Muscle of leg (tissue), 11 donors: ENCODE results near the gene RAP1GAP. TPM values are rescaled to one million over a fixed set of nuclear protein-coding genes. Genes with fewer than 3 reads are reported as not detected.
"Not testable (repeated sequence)": the region's sequence is repeated elsewhere in the genome, so short reads cannot be mapped to it uniquely, and the experiment has no call there.

Experiments
- DNase-seq: peaks from one replicate; pipeline ENCODE4 v3.0.0; 2013
- H3K27ac ChIP-seq: one replicate; pipeline ENCODE4 v1.5.1; 2013; ENCODE audit warnings: mild to moderate bottlenecking, low read length, control low read depth
- H3K27me3 ChIP-seq: one replicate; pipeline ENCODE4 v1.6.1; 2013; ENCODE audit warnings: low read length; ENCODE audit not compliant: control insufficient read depth, insufficient read depth
- H3K36me3 ChIP-seq: one replicate; pipeline ENCODE4 v1.6.1; 2013; ENCODE audit warnings: low read length; ENCODE audit not compliant: control insufficient read depth, insufficient read depth
- H3K4me1 ChIP-seq: one replicate; pipeline ENCODE4 v1.6.1; 2013; ENCODE audit warnings: low read length; ENCODE audit not compliant: control insufficient read depth, insufficient read depth
- H3K4me3 ChIP-seq: one replicate; pipeline ENCODE4 v1.5.1; 2013; ENCODE audit warnings: low read length, control low read depth
- H3K9me3 ChIP-seq: replicated peaks from 2 replicates; pipeline ENCODE4 v1.6.1; 2013; ENCODE audit warnings: low read depth, low read length; ENCODE audit not compliant: control insufficient read depth
- WGBS: methylation state at CpG from one replicate; pipeline ENCODE4 v1.1.5; 2013; ENCODE audit warnings: missing lambda C conversion rate; ENCODE audit not compliant: insufficient coverage; 5-methylcytosine and 5-hydroxymethylcytosine counted together
- polyA plus RNA-seq, 8 donors: library from polyadenylated mRNA; unstranded; fragments of 120-200 nt; gene quantifications; one replicate each; pipeline versions ENCODE4 v1.2.1 to v1.2.3, GENCODE V29; 2013; ENCODE audit warnings: inconsistent platforms in 1 of 8, low replicate concordance in 1 of 8; ENCODE audit not compliant: insufficient read length in 8 of 8, insufficient read depth in 1 of 8
- total RNA-seq: library from RNA; stranded (reverse); fragments of 120-200 nt; gene quantifications from one replicate; pipeline ENCODE4 v1.2.4, GENCODE V29; 2013

The RAP1GAP gene
- total and polyA plus RNA-seq, 9 donors: 0.62 to 4.9 (median 1.8) TPM

DNA sequence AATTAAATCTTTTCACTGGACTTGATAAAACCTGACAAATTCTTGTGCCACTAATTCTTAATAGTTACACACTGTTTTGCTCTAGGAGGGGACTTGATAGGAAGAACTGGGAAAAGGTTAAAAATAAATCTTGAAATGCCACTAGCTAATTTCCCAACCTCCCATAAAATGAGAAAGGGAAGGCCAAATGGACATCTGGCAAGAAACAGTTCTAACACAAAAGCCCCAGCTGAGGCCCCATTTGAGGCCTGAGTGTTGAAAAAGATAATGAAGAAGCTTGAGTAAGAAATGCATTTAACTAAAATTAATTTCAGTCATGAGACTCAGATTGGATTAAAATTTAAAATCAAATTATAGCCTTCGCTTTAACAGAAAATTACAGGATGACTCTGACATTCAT, 11.2 kb upstream of the RAP1GAP start:
- H3K9me3 ChIP-seq: no peaks in the 10 kb centered on the region
- no peak for DNase-seq
- no peaks in the 10 kb centered on the region for H3K27me3 ChIP-seq
- WGBS: no CpG with 5 or more reads among the region's 1 CpG
- H3K4me1 ChIP-seq: no peaks in the 10 kb centered on the region
- no peak overlapping the region for H3K4me3 ChIP-seq
- no peak overlapping the region for H3K27ac ChIP-seq
- H3K36me3 ChIP-seq: peaks cover 20% of the 10 kb centered on the region

DNA sequence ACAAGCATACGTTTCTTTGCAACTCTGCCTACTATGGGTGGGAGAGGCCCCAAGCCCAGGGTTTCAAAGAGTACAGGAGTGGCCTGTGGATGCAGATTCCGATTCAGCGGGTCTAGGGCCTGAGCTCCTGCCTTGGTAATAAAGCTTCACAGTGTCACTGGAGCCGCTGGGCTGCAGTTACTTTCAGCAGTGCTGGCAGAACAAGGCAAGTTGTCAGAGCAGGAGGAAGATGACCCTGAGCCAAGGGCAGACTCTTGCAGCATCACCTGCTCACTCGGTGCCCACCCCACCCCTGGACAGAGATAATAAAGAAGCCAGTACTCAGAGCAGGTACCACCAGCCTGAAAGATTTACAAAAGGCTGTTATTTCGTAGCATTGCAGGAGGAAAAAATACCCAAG, 8.0 kb upstream of the RAP1GAP start:
- DNase-seq: no peak
- no peaks in the 10 kb centered on the region for H3K9me3 ChIP-seq
- peaks cover 2% of the 10 kb centered on the region for H3K27me3 ChIP-seq
- 75% methylated on average over 5 of the region's 6 CpGs for WGBS
- H3K4me3 ChIP-seq: no peak overlapping the region
- H3K27ac ChIP-seq: no peak overlapping the region
- H3K36me3 ChIP-seq: peaks cover 20% of the 10 kb centered on the region
- peaks cover 18% of the 10 kb centered on the region for H3K4me1 ChIP-seq

DNA sequence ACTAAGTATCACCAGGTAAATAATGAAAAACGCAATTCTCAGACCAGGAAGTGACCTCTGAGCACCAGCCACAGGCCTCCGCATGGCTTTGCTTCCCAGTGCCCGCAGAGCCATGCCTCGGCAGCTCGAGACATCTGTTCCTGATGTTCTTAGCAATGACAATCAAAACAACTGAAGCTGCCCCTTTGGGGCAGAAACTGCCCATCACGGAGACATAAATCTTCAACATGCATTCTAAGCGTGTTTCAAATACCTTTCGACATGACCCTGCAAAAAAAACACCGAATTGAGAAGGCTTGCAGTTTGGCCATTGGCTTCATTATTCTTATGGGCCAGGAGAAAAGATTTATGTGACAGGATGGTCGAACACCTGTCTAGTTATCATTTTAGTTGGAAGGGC, 5.8 kb upstream of the RAP1GAP start:
- Histone ChIP-seq H3K4me3 (no peak overlapping the region), H3K4me1 (peaks cover 26% of the 10 kb centered on the region), H3K9me3 (no peaks in the 10 kb centered on the region), H3K27ac (no peak overlapping the region), H3K36me3 (peaks cover 7% of the 10 kb centered on the region), H3K27me3 (peaks cover 23% of the 10 kb centered on the region)
- no peak for DNase-seq
- 44% methylated on average over 9 of the region's 10 CpGs for WGBS

DNA sequence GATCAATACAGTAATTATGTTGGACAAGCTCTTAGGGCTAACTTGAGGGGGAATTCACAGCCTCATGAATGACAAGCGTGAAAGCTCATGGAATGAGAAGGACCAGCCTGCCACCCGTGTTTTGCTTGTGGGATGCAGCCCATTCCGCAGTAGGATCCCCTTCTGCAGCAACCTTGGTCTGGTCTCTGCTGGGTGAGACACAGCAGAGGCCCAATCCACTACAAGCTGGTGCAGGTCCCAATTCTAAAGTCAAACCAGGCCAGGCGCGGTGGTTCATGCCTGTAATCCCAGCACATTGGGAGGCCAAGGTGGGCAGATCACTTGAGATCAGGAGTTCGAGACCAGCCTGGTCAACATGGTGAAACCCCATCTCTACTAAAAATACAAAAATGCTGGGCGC, 4.7 kb upstream of the RAP1GAP start:
- not testable (repeated sequence) for H3K9me3 ChIP-seq, H3K36me3 ChIP-seq, H3K27ac ChIP-seq, DNase-seq, H3K4me3 ChIP-seq
- Histone ChIP-seq H3K27me3 (peaks cover 32% of the 10 kb centered on the region), H3K4me1 (peaks cover 33% of the 10 kb centered on the region)
- 77% methylated on average over 7 of the region's 7 CpGs for WGBS

DNA sequence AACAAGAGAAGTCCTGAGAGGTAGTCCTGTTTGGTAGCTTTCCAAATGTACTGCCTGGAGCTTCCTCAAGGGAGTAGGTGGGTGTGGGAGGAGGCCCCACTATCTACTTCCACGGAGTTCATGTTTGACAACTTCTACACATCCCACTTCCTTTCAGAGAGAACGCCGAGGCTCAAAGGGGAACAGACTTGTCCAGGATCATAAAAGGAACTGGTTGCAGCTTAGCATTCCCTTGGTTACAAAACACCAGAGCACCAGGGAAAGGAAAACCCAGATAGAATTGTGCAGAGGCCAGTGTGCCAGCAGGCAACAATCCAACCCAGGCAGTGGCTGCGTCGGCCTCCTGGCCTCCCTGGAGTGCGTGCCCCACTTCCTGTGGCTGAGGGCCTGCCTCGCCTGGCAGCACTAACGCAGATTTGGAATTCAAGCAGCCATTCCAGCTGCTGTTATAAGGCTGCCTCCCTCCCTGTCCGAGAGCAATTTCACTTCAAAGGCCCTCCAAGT, 4.2 kb upstream of the RAP1GAP start:
- 1% methylated on average over 7 of the region's 9 CpGs for WGBS
- Histone ChIP-seq H3K27ac (no peak overlapping the region), H3K4me1 (peaks cover 39% of the 10 kb centered on the region)

DNA sequence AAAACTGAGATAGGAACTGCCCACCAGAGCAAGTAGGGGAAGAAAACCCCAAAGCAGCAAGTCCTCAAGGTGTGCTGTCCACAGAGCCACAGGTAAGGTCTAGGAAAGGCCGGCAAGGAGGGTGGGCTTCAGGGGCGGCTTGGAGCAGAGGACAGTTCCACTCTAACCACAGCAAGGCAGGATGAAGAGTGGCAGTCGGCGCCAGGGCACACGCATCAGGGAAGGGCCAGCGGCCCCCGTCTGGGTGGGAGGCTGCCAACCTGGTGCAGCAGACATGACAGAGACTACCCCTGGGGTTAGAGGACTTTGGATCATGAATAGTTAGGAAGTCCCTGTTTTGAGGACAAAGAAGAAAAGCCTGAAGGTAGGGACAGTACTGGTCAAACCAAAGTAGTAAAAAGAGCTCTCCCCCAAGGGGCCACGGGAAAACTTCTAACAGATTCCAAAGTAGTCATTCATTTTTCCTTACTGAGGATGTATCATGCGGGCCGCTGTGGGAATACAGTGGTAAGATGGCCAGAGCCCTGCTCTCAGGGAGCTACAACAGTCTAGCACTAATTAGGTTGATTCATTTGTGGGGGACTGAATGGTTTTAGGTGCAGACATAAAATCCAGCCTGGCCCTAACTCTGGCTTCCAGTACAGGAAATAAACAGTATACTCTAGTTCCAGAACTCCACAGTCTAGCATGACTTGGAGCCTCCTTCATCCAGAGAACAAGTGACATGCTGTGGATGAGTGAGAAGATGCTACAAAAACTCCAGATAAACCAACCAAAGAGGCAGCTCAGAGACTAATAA, 3.5 kb upstream of the RAP1GAP start:
- DNase-seq: no peak
- Histone ChIP-seq H3K4me1 (peaks cover 39% of the 10 kb centered on the region), H3K27me3 (peaks cover 44% of the 10 kb centered on the region), H3K27ac (no peak overlapping the region), H3K4me3 (no peak overlapping the region), H3K36me3 (peaks cover 4% of the 10 kb centered on the region), H3K9me3 (no peaks in the 10 kb centered on the region)
- 82% methylated on average over 3 of the region's 10 CpGs for WGBS

More for the DNA sequence above, 4.2 kb upstream of the RAP1GAP start:
- Histone ChIP-seq H3K36me3 (peaks cover 4% of the 10 kb centered on the region), H3K9me3 (no peaks in the 10 kb centered on the region), H3K4me3 (no peak overlapping the region), H3K27me3 (peaks cover 37% of the 10 kb centered on the region)
- DNase-seq: peak; percentile 60

DNA sequence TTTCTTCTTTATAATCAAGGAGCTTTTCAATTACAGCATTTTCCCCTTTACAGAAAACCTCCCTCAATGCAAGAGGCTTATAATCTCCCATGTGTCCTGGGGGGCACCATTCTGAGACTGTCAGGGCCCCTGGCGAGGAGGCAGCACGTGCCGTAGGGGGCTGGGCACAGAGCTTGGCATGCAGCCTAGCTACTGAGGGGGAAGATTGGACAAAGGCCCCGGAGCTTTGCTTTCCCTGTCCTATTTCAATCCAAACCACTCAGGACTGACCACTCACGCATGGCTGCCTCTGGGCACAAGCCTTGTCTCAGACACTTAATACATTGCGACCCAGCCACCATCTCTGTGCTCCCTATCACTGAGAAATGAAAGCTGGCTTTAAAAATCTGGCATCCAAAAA, 2.8 kb upstream of the RAP1GAP start:
- Histone ChIP-seq H3K27me3 (peaks cover 51% of the 10 kb centered on the region), H3K9me3 (no peaks in the 10 kb centered on the region), H3K36me3 (peaks cover 1% of the 10 kb centered on the region), H3K4me1 (peaks cover 39% of the 10 kb centered on the region), H3K4me3 (no peak overlapping the region), H3K27ac (no peak overlapping the region)
- 86% methylated on average over 2 of the region's 6 CpGs for WGBS
- DNase-seq: no peak

DNA sequence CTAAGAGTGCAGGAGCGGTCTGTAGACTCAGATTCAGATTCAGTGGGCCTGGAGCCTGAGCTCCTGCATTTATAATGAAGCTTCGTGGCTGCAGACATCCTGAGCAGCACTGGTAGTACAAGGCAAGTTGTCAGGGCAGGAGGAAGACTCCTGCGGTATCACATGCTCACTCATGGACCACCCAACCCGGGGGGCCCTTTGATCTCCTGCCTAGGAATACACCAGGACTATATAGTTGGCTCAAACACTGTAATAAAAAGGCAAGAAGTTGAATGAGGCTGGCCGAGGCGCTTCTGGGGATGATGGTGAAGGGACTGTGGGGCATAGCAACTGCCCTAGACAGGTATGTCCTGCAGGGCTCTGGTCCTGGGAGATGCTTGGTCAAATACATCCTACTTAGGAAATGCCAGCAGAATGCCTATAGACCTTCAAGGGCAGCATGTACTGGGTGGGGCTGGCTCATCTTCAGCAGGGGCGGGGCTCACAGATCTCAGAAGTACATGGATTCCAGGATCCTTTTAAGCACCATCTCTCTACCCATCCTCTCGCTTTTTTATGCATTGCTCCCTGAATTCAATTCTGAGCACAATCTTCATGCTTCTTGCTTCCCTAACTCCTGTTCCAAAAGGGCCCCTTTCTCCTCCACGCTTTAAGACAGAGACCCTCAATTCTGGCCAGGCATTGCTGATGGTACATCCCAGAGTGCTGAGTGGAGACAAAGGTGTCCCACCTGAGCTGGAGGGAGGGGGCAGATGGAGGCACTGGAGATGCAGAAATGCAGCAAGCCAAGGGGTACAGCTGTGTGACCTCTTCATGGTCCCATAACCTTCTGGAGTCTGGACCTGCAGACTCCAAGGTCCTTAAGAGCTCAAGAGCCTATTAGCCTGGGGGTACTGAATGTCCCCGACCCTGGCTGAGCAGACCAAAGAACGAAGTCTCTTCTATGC, 2.1 kb upstream of the RAP1GAP start:
- H3K36me3 ChIP-seq: no peaks in the 10 kb centered on the region
- peaks cover 39% of the 10 kb centered on the region for H3K4me1 ChIP-seq
- 55% methylated on average over 7 of the region's 11 CpGs for WGBS
- no peak overlapping the region for H3K4me3 ChIP-seq
- DNase-seq: no peak
- H3K9me3 ChIP-seq: no peaks in the 10 kb centered on the region
- peaks cover 57% of the 10 kb centered on the region for H3K27me3 ChIP-seq
- no peak overlapping the region for H3K27ac ChIP-seq

DNA sequence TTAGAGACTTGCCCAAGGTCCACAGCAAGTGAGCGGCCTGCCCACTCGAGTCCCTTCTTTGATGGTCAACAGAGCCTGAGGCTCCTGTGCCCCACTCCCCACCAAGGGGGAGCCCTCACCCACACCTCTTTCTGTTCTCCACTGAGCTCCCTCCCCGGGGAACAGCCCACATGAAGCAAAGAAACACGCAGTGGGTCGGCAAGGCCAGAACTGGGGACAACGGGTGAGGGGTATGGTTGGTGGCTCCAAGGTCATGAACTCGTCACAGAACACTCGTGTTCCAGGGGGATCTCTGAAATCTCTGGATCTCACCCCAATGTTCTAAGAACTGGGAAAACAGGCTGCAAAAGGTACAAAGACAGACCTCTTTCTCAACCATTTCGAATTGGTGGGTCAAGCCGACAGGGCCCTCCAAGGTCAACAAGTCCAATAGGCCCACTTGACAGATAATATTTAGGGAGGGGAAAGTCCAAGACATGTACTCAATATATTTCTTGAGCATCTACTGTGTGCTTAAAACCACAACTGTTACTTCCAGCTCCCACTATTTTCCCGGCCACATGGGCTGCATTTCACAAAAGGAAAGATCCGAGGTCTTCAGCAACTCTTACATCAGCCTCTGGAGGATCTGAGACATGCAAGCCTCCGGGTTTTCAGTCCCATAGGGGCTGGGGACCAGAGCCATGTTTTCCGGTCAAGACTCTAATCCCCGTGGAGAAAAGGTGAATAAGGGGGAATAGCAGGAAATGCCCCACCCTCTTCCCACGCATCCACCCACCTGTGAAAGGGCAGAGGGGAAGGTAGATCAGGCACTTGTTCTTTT, 1.1 kb upstream of the RAP1GAP start:
- H3K4me3 ChIP-seq: no peak overlapping the region
- no peaks in the 10 kb centered on the region for H3K9me3 ChIP-seq
- H3K36me3 ChIP-seq: no peaks in the 10 kb centered on the region
- H3K27ac ChIP-seq: no peak overlapping the region
- no peak for DNase-seq
- peaks cover 39% of the 10 kb centered on the region for H3K4me1 ChIP-seq
- 33% methylated on average over 8 of the region's 16 CpGs for WGBS
- peaks cover 62% of the 10 kb centered on the region for H3K27me3 ChIP-seq
